HuH-7 (cell line): ENCODE results near the gene GZMH.
"Not testable (repeated sequence)": the region's sequence is repeated elsewhere in the genome, so short reads cannot be mapped to it uniquely, and the experiment has no call there.

Experiments used
- DNase-seq: peaks from one replicate; pipeline ENCODE4 v3.0.0; 2011; ENCODE audit warnings: low spot score

The GZMH gene

GRCh38 chr14:24609655-24610344 lies at the start of gene GZMH:
Gene GZMH, minus strand, starts transcription at chr14:24609685. Its CDS starts 72 bp downstream, at chr14:24609613.
- DNase-seq: no peak

- not testable (repeated sequence) for DNase-seq
Observed at GRCh38 chr14:24648361-24648760, 38.9 kb upstream of the GZMH start.

- no peak for DNase-seq
Observed at GRCh38 chr14:24639905-24640304, 30.4 kb upstream of the GZMH start.

- DNase-seq: no peak
Observed at GRCh38 chr14:24639270-24639669, 29.8 kb upstream of the GZMH start.

GRCh38 chr14:24634158-24634557 lies 24.7 kb upstream of the GZMH start, which contains the start of gene GZMB:
Gene GZMB, minus strand, starts transcription at chr14:24634190. Its CDS starts 30 bp downstream, at chr14:24634160.
- DNase-seq: no peak

- DNase-seq: no peak
Observed at GRCh38 chr14:24633353-24633752, 23.9 kb upstream of the GZMH start.

- no peak for DNase-seq
Observed at GRCh38 chr14:24632761-24633160, 23.3 kb upstream of the GZMH start.

- DNase-seq: no peak
Observed at GRCh38 chr14:24632336-24632735, 22.9 kb upstream of the GZMH start.

GRCh38 chr14:24631749-24632335 lies 22.4 kb upstream of the GZMH start:
- no peak for DNase-seq

GRCh38 chr14:24630872-24631477 lies 21.5 kb upstream of the GZMH start:
- no peak for DNase-seq

GRCh38 chr14:24630087-24630871 lies 20.8 kb upstream of the GZMH start:
- no peak for DNase-seq

- DNase-seq: no peak
Observed at GRCh38 chr14:24629521-24629920, 20.0 kb upstream of the GZMH start.

GRCh38 chr14:24613747-24614146 lies 4.3 kb upstream of the GZMH start:
- no peak for DNase-seq

GRCh38 chr14:24613241-24613640 lies 3.8 kb upstream of the GZMH start:
- no peak for DNase-seq

- no peak for DNase-seq
Observed at GRCh38 chr14:24612196-24612595, 2.7 kb upstream of the GZMH start.

- no peak for DNase-seq
Observed at GRCh38 chr14:24607635-24608514, 1.6 kb downstream of the GZMH start.

GRCh38 chr14:24607081-24607480 lies 2.4 kb downstream of the GZMH start:
- no peak for DNase-seq

GRCh38 chr14:24606297-24606696 lies 3.2 kb downstream of the GZMH start:
- DNase-seq: no peak

- DNase-seq: peak; percentile 50
Observed at GRCh38 chr14:24605435-24606190, 3.9 kb downstream of the GZMH start.

- no peak for DNase-seq
Observed at GRCh38 chr14:24597403-24597802, 12.1 kb downstream of the GZMH start.
